Neural progenitor cell (in vitro differentiated cells): ENCODE measurements around the gene BICRAL.

ENCODE experiments used
- EZH2phosphoT487 ChIP-seq: fragments of 200-600 bp; sonication (generic); IDR thresholded peaks from 2 replicates; pipeline ENCODE4 v1.6.1; 2017; ENCODE audit warnings: antibody characterized with exemption
- TF ChIP-seq, protein P1 (sequence below): fragments of 200-600 bp; sonication (generic); IDR thresholded peaks from 2 replicates; pipeline ENCODE4 v1.5.1; 2017; ENCODE audit warnings: antibody characterized with exemption, mild to moderate bottlenecking

- TF ChIP-seq, protein P1, sequence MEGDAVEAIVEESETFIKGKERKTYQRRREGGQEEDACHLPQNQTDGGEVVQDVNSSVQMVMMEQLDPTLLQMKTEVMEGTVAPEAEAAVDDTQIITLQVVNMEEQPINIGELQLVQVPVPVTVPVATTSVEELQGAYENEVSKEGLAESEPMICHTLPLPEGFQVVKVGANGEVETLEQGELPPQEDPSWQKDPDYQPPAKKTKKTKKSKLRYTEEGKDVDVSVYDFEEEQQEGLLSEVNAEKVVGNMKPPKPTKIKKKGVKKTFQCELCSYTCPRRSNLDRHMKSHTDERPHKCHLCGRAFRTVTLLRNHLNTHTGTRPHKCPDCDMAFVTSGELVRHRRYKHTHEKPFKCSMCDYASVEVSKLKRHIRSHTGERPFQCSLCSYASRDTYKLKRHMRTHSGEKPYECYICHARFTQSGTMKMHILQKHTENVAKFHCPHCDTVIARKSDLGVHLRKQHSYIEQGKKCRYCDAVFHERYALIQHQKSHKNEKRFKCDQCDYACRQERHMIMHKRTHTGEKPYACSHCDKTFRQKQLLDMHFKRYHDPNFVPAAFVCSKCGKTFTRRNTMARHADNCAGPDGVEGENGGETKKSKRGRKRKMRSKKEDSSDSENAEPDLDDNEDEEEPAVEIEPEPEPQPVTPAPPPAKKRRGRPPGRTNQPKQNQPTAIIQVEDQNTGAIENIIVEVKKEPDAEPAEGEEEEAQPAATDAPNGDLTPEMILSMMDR = no peak
- TF ChIP-seq EZH2phosphoT487 = no peak
These were observed 64.7 kb downstream of the BICRAL start for GRCh38 chr6:42846505-42846904.
